HG03196 (cell line): ENCODE results near the gene LARP7.
"Not testable (repeated sequence)": the region's sequence is repeated elsewhere in the genome, so short reads cannot be mapped to it uniquely, and the experiment has no call there.

Experiments
- ATAC-seq: cut with Tn5 transposase; IDR thresholded peaks from one replicate; pipeline ENCODE4 v1.9.1; 2021; ENCODE audit not compliant: unreplicated experiment

The LARP7 gene

GRCh38 chr4:112649055-112649408, 12.1 kb downstream of the LARP7 start:
- no peak for ATAC-seq

- ATAC-seq: no peak
Observed at GRCh38 chr4:112650332-112650731, 13.4 kb downstream of the LARP7 start.

- no peak for ATAC-seq
Observed at GRCh38 chr4:112651641-112652040, 14.7 kb downstream of the LARP7 start.

- no peak for ATAC-seq
Observed at GRCh38 chr4:112652216-112652615, 15.3 kb downstream of the LARP7 start.

- no peak for ATAC-seq
Observed at GRCh38 chr4:112655270-112655669, 18.3 kb downstream of the LARP7 start.

- ATAC-seq: not testable (repeated sequence)
Observed at GRCh38 chr4:112656115-112656514, 19.2 kb downstream of the LARP7 start.

GRCh38 chr4:112664611-112665010, 27.7 kb downstream of the LARP7 start:
- ATAC-seq: no peak

- no peak for ATAC-seq
Observed at GRCh38 chr4:112668131-112668530, 31.2 kb downstream of the LARP7 start.

- ATAC-seq: no peak
Observed at GRCh38 chr4:112673076-112673475, 36.1 kb downstream of the LARP7 start.

GRCh38 chr4:112673686-112674085, 36.7 kb downstream of the LARP7 start:
- ATAC-seq: no peak

GRCh38 chr4:112674376-112674775, 37.4 kb downstream of the LARP7 start:
- ATAC-seq: no peak

- ATAC-seq: no peak
Observed at GRCh38 chr4:112677519-112678091, 40.7 kb downstream of the LARP7 start.

- ATAC-seq: no peak
Observed at GRCh38 chr4:112680996-112681395, 44.1 kb downstream of the LARP7 start.

- ATAC-seq: no peak
Observed at GRCh38 chr4:112693507-112693906, 56.6 kb downstream of the LARP7 start.

- no peak for ATAC-seq
Observed at GRCh38 chr4:112700679-112701078, 63.7 kb downstream of the LARP7 start.

- no peak for ATAC-seq
Observed at GRCh38 chr4:112702892-112703291, 65.9 kb downstream of the LARP7 start.

- ATAC-seq: no peak
Observed at GRCh38 chr4:112704322-112704721, 67.4 kb downstream of the LARP7 start.

GRCh38 chr4:112704991-112705845, 68.3 kb downstream of the LARP7 start:
- ATAC-seq: no peak

GRCh38 chr4:112705891-112706839, 69.2 kb downstream of the LARP7 start:
- ATAC-seq: not testable (repeated sequence)

GRCh38 chr4:112706840-112707207, 69.9 kb downstream of the LARP7 start:
- ATAC-seq: no peak
